Measurements from ENCODE around the gene SHISAL1.

DNA sequence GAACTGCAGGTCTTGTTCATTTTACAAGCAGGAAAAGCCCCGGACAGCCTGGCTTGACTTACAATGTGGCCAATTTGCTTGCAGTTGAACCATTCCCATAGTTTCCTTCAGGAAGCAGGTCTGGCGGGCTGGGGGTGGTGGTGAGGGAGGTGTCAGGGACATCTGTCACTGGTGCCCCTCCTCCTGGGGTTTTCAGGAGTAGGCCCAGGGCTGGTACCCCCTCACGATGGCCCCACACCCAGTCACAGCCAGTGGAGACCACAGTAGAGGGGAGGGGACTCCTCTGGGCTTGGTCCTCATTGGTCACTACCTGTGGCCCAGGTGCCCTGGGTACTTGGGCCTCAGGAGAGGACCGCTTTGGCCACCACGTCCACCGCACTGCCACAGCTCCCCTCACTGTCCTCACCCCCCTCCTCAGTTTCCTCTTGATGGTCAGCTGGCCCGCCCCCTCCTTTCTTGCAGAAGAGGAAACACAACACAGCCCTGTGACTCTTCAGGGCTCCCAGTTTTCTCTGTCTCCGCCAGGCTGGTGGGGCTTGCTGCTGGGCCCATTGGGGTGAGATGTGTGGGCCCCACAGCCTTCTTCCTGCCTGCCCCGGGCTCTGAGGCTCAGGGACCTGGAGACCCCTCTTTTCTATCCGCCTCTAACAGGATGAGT lies 39.8 kb upstream of the SHISAL1 start:
- TF ChIP-seq, protein P1, sequence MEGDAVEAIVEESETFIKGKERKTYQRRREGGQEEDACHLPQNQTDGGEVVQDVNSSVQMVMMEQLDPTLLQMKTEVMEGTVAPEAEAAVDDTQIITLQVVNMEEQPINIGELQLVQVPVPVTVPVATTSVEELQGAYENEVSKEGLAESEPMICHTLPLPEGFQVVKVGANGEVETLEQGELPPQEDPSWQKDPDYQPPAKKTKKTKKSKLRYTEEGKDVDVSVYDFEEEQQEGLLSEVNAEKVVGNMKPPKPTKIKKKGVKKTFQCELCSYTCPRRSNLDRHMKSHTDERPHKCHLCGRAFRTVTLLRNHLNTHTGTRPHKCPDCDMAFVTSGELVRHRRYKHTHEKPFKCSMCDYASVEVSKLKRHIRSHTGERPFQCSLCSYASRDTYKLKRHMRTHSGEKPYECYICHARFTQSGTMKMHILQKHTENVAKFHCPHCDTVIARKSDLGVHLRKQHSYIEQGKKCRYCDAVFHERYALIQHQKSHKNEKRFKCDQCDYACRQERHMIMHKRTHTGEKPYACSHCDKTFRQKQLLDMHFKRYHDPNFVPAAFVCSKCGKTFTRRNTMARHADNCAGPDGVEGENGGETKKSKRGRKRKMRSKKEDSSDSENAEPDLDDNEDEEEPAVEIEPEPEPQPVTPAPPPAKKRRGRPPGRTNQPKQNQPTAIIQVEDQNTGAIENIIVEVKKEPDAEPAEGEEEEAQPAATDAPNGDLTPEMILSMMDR (IDR thresholded peaks at IDR 0.05) = no peak
- no peak for TF ChIP-seq POLR2A (IDR thresholded peaks at IDR 0.05)
